ENCODE results near the gene ZCCHC7. TPM values are rescaled to one million over a fixed set of nuclear protein-coding genes. Genes with fewer than 3 reads are reported as not detected.
A peak's percentile ranks its signal among the peaks of the same experiment; 100 is the strongest.

The ZCCHC7 gene
- total and polyA plus RNA-seq, 9 of the 15 experiments (the other 6 are each of a cell fraction or from before 2014, with no cell fraction given), result 34.1 to 68.9 (median 48.8) TPM

DNA sequence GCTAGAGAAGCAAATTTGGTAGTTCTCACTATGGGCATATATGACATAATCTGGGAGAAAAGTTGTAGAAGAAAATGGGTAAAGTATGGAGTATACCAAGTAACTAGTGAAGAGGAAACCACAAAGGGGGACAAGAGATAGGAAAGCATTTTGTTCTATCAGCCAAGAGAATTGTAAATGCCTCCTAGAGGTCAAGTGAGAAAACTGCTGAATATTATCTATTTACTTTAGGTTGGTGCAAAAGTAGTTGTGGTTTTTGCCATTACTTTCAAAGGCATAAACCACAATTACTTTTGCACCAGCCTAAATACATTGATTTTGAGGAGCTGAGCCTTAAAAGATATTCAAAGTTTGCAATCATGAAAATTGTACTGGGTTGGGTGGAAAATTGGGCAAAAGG is 175.4 kb downstream of the ZCCHC7 start (continued):
- TF ChIP-seq, protein P1, sequence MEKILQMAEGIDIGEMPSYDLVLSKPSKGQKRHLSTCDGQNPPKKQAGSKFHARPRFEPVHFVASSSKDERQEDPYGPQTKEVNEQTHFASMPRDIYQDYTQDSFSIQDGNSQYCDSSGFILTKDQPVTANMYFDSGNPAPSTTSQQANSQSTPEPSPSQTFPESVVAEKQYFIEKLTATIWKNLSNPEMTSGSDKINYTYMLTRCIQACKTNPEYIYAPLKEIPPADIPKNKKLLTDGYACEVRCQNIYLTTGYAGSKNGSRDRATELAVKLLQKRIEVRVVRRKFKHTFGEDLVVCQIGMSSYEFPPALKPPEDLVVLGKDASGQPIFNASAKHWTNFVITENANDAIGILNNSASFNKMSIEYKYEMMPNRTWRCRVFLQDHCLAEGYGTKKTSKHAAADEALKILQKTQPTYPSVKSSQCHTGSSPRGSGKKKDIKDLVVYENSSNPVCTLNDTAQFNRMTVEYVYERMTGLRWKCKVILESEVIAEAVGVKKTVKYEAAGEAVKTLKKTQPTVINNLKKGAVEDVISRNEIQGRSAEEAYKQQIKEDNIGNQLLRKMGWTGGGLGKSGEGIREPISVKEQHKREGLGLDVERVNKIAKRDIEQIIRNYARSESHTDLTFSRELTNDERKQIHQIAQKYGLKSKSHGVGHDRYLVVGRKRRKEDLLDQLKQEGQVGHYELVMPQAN (IDR thresholded peaks at IDR 0.05; ENCODE audit: borderline replicate concordance), result no peak
- TF ChIP-seq, protein P2, sequence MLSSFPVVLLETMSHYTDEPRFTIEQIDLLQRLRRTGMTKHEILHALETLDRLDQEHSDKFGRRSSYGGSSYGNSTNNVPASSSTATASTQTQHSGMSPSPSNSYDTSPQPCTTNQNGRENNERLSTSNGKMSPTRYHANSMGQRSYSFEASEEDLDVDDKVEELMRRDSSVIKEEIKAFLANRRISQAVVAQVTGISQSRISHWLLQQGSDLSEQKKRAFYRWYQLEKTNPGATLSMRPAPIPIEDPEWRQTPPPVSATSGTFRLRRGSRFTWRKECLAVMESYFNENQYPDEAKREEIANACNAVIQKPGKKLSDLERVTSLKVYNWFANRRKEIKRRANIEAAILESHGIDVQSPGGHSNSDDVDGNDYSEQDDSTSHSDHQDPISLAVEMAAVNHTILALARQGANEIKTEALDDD (IDR thresholded peaks at IDR 0.05), result peak; percentile 89
- TF ChIP-seq ZNF165 (CRISPR knock-in tag; IDR thresholded peaks at IDR 0.05; ENCODE audit: borderline replicate concordance), result no peak
- no peak for TF ChIP-seq NFATC3 (IDR thresholded peaks at IDR 0.05)
- TF ChIP-seq ETV1 (tag; conservative IDR thresholded peaks at IDR 0.05; ENCODE audit: low read depth), result no peak
- TF ChIP-seq ZNF584 (CRISPR knock-in tag; IDR thresholded peaks at IDR 0.05; ENCODE audit: low read depth), result no peak
- no peak for TF ChIP-seq ZKSCAN3 (CRISPR knock-in tag; IDR thresholded peaks at IDR 0.05)
- TF ChIP-seq HNRNPLL (IDR thresholded peaks at IDR 0.05; ENCODE audit: low read depth, low read length, poor library complexity, severe bottlenecking), result no peak
- no peak for TF ChIP-seq BCOR (IDR thresholded peaks at IDR 0.05)
- TF ChIP-seq, protein P3, sequence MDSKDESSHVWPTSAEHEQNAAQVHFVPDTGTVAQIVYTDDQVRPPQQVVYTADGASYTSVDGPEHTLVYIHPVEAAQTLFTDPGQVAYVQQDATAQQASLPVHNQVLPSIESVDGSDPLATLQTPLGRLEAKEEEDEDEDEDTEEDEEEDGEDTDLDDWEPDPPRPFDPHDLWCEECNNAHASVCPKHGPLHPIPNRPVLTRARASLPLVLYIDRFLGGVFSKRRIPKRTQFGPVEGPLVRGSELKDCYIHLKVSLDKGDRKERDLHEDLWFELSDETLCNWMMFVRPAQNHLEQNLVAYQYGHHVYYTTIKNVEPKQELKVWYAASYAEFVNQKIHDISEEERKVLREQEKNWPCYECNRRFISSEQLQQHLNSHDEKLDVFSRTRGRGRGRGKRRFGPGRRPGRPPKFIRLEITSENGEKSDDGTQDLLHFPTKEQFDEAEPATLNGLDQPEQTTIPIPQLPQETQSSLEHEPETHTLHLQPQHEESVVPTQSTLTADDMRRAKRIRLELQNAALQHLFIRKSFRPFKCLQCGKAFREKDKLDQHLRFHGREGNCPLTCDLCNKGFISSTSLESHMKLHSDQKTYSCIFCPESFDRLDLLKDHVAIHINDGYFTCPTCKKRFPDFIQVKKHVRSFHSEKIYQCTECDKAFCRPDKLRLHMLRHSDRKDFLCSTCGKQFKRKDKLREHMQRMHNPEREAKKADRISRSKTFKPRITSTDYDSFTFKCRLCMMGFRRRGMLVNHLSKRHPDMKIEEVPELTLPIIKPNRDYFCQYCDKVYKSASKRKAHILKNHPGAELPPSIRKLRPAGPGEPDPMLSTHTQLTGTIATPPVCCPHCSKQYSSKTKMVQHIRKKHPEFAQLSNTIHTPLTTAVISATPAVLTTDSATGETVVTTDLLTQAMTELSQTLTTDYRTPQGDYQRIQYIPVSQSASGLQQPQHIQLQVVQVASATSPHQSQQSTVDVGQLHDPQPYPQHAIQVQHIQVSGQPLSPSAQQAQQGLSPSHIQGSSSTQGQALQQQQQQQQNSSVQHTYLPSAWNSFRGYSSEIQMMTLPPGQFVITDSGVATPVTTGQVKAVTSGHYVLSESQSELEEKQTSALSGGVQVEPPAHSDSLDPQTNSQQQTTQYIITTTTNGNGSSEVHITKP (IDR thresholded peaks at IDR 0.05; ENCODE audit: partially characterized antibody), result peak; percentile 88
- TF ChIP-seq, protein P4, sequence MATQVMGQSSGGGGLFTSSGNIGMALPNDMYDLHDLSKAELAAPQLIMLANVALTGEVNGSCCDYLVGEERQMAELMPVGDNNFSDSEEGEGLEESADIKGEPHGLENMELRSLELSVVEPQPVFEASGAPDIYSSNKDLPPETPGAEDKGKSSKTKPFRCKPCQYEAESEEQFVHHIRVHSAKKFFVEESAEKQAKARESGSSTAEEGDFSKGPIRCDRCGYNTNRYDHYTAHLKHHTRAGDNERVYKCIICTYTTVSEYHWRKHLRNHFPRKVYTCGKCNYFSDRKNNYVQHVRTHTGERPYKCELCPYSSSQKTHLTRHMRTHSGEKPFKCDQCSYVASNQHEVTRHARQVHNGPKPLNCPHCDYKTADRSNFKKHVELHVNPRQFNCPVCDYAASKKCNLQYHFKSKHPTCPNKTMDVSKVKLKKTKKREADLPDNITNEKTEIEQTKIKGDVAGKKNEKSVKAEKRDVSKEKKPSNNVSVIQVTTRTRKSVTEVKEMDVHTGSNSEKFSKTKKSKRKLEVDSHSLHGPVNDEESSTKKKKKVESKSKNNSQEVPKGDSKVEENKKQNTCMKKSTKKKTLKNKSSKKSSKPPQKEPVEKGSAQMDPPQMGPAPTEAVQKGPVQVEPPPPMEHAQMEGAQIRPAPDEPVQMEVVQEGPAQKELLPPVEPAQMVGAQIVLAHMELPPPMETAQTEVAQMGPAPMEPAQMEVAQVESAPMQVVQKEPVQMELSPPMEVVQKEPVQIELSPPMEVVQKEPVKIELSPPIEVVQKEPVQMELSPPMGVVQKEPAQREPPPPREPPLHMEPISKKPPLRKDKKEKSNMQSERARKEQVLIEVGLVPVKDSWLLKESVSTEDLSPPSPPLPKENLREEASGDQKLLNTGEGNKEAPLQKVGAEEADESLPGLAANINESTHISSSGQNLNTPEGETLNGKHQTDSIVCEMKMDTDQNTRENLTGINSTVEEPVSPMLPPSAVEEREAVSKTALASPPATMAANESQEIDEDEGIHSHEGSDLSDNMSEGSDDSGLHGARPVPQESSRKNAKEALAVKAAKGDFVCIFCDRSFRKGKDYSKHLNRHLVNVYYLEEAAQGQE (IDR thresholded peaks at IDR 0.05; ENCODE audit: borderline replicate concordance), result no peak
- TF ChIP-seq, protein P4 (CRISPR knock-in tag; IDR thresholded peaks at IDR 0.05; ENCODE audit: low read depth), result no peak
- no peak for TF ChIP-seq CREBBP (IDR thresholded peaks at IDR 0.05; ENCODE audit: low read depth, low read length)
- no peak for TF ChIP-seq GATA2 (CRISPR knock-in tag; IDR thresholded peaks at IDR 0.05)
- TF ChIP-seq XRCC4 (IDR thresholded peaks at IDR 0.05; ENCODE audit: extremely low read depth, insufficient read depth, insufficient read length), result no peak
